ENCODE results near the gene NRIP2. TPM values are rescaled to one million over a fixed set of nuclear protein-coding genes. Genes with fewer than 3 reads are reported as not detected.

The NRIP2 gene
- total RNA-seq, 1 experiment from 2014 or later, result not detected

DNA sequence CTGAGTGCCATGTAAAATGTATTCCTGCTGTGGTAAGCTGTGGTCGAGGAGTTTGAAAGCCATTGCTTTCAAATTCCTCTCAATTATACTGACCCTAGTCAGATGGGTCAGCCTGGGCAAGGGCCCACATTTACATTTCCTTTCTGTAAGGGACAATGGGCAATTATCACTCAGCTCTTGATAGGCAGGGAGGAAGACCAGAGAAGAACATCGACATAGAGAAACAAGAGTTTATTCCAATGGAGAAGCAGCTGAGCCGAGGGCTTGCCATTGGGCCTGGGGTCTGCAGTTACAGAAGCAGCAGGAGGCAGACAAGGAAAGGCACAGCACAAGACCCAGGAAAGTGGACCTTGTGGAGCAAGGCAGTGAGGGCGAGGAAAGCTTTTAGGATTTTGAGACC lies 9.7 kb downstream of the NRIP2 start:
- BruUV-seq (replicated peaks), result TSS peak; percentile 49
- intact Hi-C loops (cut with micrococcal nuclease; ENCODE audit: unreplicated experiment), result no loop called here
- no peak for ATAC-seq

DNA sequence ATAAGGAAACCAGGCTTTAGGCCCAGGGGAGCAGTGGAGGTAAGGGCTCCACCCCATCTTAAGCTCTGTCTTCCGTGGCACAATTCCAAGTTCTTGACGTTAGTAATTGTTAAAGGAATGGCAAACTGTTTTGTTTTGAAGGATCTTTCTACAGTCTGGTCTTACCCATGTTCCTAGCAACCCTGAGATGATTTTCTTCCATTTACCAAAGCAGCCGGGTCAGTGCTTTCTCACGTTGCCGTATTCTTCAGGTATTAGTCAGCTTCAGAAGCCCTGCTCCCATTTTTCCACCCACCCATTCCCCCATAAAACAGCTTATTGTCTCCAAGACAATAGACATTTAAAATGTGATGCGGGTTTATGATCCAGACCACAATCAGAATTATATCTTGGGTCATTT lies 10.3 kb downstream of the NRIP2 start:
- Histone ChIP-seq H3K27me3 (ENCODE audit: control insufficient read depth, insufficient read depth, low read length) (no peaks in the 10 kb centered on the region), H3K27ac (ENCODE audit: low read length) (no peak overlapping the region), H3K36me3 (ENCODE audit: control insufficient read depth, insufficient read depth, low read length) (0 out of 2 replicates have a peak, but pooled peaks cover 2% of the 10 kb centered on the region), H3K4me3 (ENCODE audit: low read depth in 2 of 2, low read length in 2 of 2) (no peak overlapping the region), H3K4me1 (ENCODE audit: control insufficient read depth, insufficient read depth, low read length) (no peaks in the 10 kb centered on the region), H3K9me3 (ENCODE audit: control insufficient read depth, insufficient read depth, low read depth, low read length) (no peaks in the 10 kb centered on the region)
- ChIA-PET CTCF (no interaction called here), POLR2A (no interaction called here)
- ATAC-seq (no peak), DNase-seq (ENCODE audit: low read depth, low spot score) (no peak)
- TF ChIP-seq TCF7L2 (IDR thresholded peaks at IDR 0.05; ENCODE audit: low read depth, low read length) (no peak), SIN3A (IDR thresholded peaks at IDR 0.05; ENCODE audit: borderline replicate concordance, insufficient read depth, low read depth, low read length) (no peak), POLR2AphosphoS5 (IDR thresholded peaks at IDR 0.05; ENCODE audit: low read depth, low read length) (no peak)
- TF ChIP-seq, protein P1, sequence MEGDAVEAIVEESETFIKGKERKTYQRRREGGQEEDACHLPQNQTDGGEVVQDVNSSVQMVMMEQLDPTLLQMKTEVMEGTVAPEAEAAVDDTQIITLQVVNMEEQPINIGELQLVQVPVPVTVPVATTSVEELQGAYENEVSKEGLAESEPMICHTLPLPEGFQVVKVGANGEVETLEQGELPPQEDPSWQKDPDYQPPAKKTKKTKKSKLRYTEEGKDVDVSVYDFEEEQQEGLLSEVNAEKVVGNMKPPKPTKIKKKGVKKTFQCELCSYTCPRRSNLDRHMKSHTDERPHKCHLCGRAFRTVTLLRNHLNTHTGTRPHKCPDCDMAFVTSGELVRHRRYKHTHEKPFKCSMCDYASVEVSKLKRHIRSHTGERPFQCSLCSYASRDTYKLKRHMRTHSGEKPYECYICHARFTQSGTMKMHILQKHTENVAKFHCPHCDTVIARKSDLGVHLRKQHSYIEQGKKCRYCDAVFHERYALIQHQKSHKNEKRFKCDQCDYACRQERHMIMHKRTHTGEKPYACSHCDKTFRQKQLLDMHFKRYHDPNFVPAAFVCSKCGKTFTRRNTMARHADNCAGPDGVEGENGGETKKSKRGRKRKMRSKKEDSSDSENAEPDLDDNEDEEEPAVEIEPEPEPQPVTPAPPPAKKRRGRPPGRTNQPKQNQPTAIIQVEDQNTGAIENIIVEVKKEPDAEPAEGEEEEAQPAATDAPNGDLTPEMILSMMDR (IDR thresholded peaks at IDR 0.05), result no peak
- TF ChIP-seq, protein P2, sequence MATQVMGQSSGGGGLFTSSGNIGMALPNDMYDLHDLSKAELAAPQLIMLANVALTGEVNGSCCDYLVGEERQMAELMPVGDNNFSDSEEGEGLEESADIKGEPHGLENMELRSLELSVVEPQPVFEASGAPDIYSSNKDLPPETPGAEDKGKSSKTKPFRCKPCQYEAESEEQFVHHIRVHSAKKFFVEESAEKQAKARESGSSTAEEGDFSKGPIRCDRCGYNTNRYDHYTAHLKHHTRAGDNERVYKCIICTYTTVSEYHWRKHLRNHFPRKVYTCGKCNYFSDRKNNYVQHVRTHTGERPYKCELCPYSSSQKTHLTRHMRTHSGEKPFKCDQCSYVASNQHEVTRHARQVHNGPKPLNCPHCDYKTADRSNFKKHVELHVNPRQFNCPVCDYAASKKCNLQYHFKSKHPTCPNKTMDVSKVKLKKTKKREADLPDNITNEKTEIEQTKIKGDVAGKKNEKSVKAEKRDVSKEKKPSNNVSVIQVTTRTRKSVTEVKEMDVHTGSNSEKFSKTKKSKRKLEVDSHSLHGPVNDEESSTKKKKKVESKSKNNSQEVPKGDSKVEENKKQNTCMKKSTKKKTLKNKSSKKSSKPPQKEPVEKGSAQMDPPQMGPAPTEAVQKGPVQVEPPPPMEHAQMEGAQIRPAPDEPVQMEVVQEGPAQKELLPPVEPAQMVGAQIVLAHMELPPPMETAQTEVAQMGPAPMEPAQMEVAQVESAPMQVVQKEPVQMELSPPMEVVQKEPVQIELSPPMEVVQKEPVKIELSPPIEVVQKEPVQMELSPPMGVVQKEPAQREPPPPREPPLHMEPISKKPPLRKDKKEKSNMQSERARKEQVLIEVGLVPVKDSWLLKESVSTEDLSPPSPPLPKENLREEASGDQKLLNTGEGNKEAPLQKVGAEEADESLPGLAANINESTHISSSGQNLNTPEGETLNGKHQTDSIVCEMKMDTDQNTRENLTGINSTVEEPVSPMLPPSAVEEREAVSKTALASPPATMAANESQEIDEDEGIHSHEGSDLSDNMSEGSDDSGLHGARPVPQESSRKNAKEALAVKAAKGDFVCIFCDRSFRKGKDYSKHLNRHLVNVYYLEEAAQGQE (IDR thresholded peaks at IDR 0.05; ENCODE audit: insufficient read depth in 1 of 2, low read depth in 2 of 2, low read length in 1 of 2), result no peak
- no TSS peak for BruUV-seq (replicated peaks)
- intact Hi-C loops (cut with micrococcal nuclease; ENCODE audit: unreplicated experiment) (no loop called here), in situ Hi-C loops (cut with HindIII; ENCODE audit: low pct_unique_long_range_greater_than_20kb, low sequenced_read_pairs) (no loop called here)

More for the DNA sequence above, 9.7 kb downstream of the NRIP2 start:
- TF ChIP-seq TCF7L2 (IDR thresholded peaks at IDR 0.05; ENCODE audit: low read depth, low read length) (no peak), SIN3A (IDR thresholded peaks at IDR 0.05; ENCODE audit: borderline replicate concordance, insufficient read depth, low read depth, low read length) (no peak)
- TF ChIP-seq, protein P2 (IDR thresholded peaks at IDR 0.05; ENCODE audit: insufficient read depth in 1 of 2, low read depth in 2 of 2, low read length in 1 of 2), result no peak
- no peak overlapping the region for H3K4me3 ChIP-seq (ENCODE audit: low read depth in 2 of 2, low read length in 2 of 2)
- in situ Hi-C loops (cut with HindIII; ENCODE audit: low pct_unique_long_range_greater_than_20kb, low sequenced_read_pairs), result no loop called here
- H3K27ac ChIP-seq (ENCODE audit: low read length), result no peak overlapping the region
- no peak for DNase-seq (ENCODE audit: low read depth, low spot score)
- no peaks in the 10 kb centered on the region for H3K4me1 ChIP-seq (ENCODE audit: control insufficient read depth, insufficient read depth, low read length)
- CTCF ChIA-PET, result no interaction called here
- no peaks in the 10 kb centered on the region for H3K9me3 ChIP-seq (ENCODE audit: control insufficient read depth, insufficient read depth, low read depth, low read length)
- H3K36me3 ChIP-seq (ENCODE audit: control insufficient read depth, insufficient read depth, low read length), result 0 out of 2 replicates have a peak, but pooled peaks cover 2% of the 10 kb centered on the region
- no peaks in the 10 kb centered on the region for H3K27me3 ChIP-seq (ENCODE audit: control insufficient read depth, insufficient read depth, low read length)
- POLR2A ChIA-PET, result no interaction called here

Data from Panc1 (cell line).